Common myeloid progenitor, CD34-positive (primary cell): ENCODE measurements around the gene HOXC4.

Experiments
- CTCF ChIA-PET: fragments of 350-600 bp; sonication (Branson Sonifier 250); formaldehyde crosslinking; loops from one replicate; lab custom pipeline; 2021; ENCODE audit warnings: antibody characterized with exemption; lab: Charles Lee
- POLR2A ChIA-PET: fragments of 350-600 bp; sonication (Branson Sonifier 250); formaldehyde crosslinking; loops from one replicate; lab custom pipeline; 2021; ENCODE audit warnings: antibody characterized with exemption; lab: Charles Lee
- DNase-seq, 3 donors: peaks; one replicate each; pipeline versions ENCODE4 v3.0.0 to v3.0.0-alpha.2; 2013
- H3K27ac ChIP-seq, 2 experiments: 1 replicate in 1 of 2; 2 replicates in 1 of 2; pipeline ENCODE4 v1.7.0; 2013; ENCODE audit warnings: inconsistent platforms in 2 of 2, low read length in 2 of 2, mild to moderate bottlenecking in 2 of 2, low read depth in 1 of 2, moderate library complexity in 1 of 2; ENCODE audit not compliant: severe bottlenecking in 2 of 2, insufficient read depth in 1 of 2, poor library complexity in 1 of 2
- H3K27me3 ChIP-seq, 5 experiments: replicated peaks in 2 of 5; 1 replicate in 3 of 5; 2 replicates in 2 of 5; pipeline versions ENCODE4 v1.6.1 to v1.7.0; 2013; ENCODE audit warnings: low read length in 4 of 5, mild to moderate bottlenecking in 2 of 5, moderate library complexity in 2 of 5, inconsistent platforms in 1 of 5; ENCODE audit not compliant: insufficient read depth in 5 of 5, control insufficient read depth in 4 of 5
- H3K36me3 ChIP-seq, 4 experiments: 1 replicate in 2 of 4; 2 replicates in 2 of 4; pipeline versions ENCODE4 v1.6.1 to v1.7.0; 2013; ENCODE audit warnings: low read length in 3 of 4, control low read depth in 1 of 4, mild to moderate bottlenecking in 1 of 4; ENCODE audit not compliant: control insufficient read depth in 4 of 4, insufficient read depth in 4 of 4
- H3K4me1 ChIP-seq, 4 experiments: 1 replicate in 3 of 4; 2 replicates in 1 of 4; pipeline versions ENCODE4 v1.6.1 to v1.7.1; 2013; ENCODE audit warnings: low read length in 3 of 4, mild to moderate bottlenecking in 3 of 4, control low read depth in 1 of 4, inconsistent platforms in 1 of 4, moderate library complexity in 1 of 4; ENCODE audit not compliant: control insufficient read depth in 4 of 4, insufficient read depth in 4 of 4; ENCODE audit errors: control extremely low read depth in 1 of 4
- H3K4me3 ChIP-seq, 7 experiments: 1 replicate in 4 of 7; 2 replicates in 3 of 7; pipeline versions ENCODE4 v1.5.1 to v1.7.0; 2013; ENCODE audit warnings: mild to moderate bottlenecking in 7 of 7, low read length in 6 of 7, moderate library complexity in 6 of 7, inconsistent platforms in 2 of 7, low read depth in 2 of 7, control low read depth in 1 of 7; ENCODE audit not compliant: insufficient read depth in 4 of 7, control insufficient read depth in 1 of 7; ENCODE audit errors: extremely low read depth in 1 of 7
- H3K9me3 ChIP-seq, 5 experiments: 1 replicate in 4 of 5; 2 replicates in 1 of 5; pipeline versions ENCODE4 v1.6.1 to v1.7.1; 2013; ENCODE audit warnings: low read length in 4 of 5, mild to moderate bottlenecking in 2 of 5, inconsistent platforms in 1 of 5, low read depth in 1 of 5, moderate library complexity in 1 of 5; ENCODE audit not compliant: control insufficient read depth in 4 of 5, insufficient read depth in 2 of 5; ENCODE audit errors: control extremely low read depth in 1 of 5
- WGBS: methylation state at CpG from one replicate; pipeline ENCODE4 v1.1.5; 2013; ENCODE audit not compliant: insufficient coverage; 5-methylcytosine and 5-hydroxymethylcytosine counted together

The HOXC4 gene

GRCh38 chr12:54030442-54030801 is 23.2 kb upstream of the HOXC4 start:
- H3K9me3 ChIP-seq, result peaks cover 0 to 15% (median 2%) of the 10 kb centered on the region in 5 experiments
- H3K27me3 ChIP-seq, result peaks cover 31 to 100% (median 70%) of the 10 kb centered on the region in 5 experiments
- POLR2A ChIA-PET, result no interaction called here

GRCh38 chr12:54030889-54031471 is 22.7 kb upstream of the HOXC4 start:
- H3K36me3 ChIP-seq, result no peaks in the 10 kb centered on the region
- peaks cover 0 to 15% (median 2%) of the 10 kb centered on the region in 5 experiments for H3K9me3 ChIP-seq
- CTCF ChIA-PET, result interaction anchor here (0.9 to 7.3 kb wide), 18 partner anchors 9 to 184 kb away, joined by 3 to 90 read pairs (median 7); partner anchors contain the start of genes HOXC10 and SMUG1
- H3K27ac ChIP-seq, result no peak overlapping the region
- 4% methylated on average over 26 of the region's 46 CpGs for WGBS
- peaks cover 0 to 27% (median 12%) of the 10 kb centered on the region in 4 experiments for H3K4me1 ChIP-seq
- no peak for DNase-seq
- H3K4me3 ChIP-seq, result no peak overlapping the region
- POLR2A ChIA-PET, result no interaction called here
- peaks cover 29 to 100% (median 74%) of the 10 kb centered on the region in 5 experiments for H3K27me3 ChIP-seq

More at GRCh38 chr12:54030442-54030801, 23.2 kb upstream of the HOXC4 start:
- WGBS, result 60% methylated on average over 1 of the region's 7 CpGs
- Histone ChIP-seq H3K4me1 (peaks cover 0 to 27% (median 12%) of the 10 kb centered on the region in 4 experiments), H3K27ac (no peak overlapping the region), H3K4me3 (no peak overlapping the region), H3K36me3 (no peaks in the 10 kb centered on the region)
- CTCF ChIA-PET, result interaction anchor here (0.9 to 7.3 kb wide), 13 partner anchors 15 to 179 kb away, joined by 3 to 90 read pairs (median 7); partner anchors contain the start of genes HOXC10 and SMUG1
- no peak for DNase-seq

- ChIA-PET CTCF (interaction anchor here (0.9 to 7.3 kb wide), 25 partner anchors 8 to 184 kb away, joined by 3 to 90 read pairs (median 7); partner anchors contain the start of genes HOXC10, HOXC9 and SMUG1), POLR2A (no interaction called here)
- H3K9me3 ChIP-seq, result peaks cover 0 to 15% (median 2%) of the 10 kb centered on the region in 5 experiments
- WGBS, result 60% methylated on average over 9 of the region's 16 CpGs
- no peak overlapping the region for H3K27ac ChIP-seq
- no peak overlapping the region for H3K4me3 ChIP-seq
- no peak for DNase-seq
- peaks cover 26 to 100% (median 71%) of the 10 kb centered on the region in 5 experiments for H3K27me3 ChIP-seq
- H3K4me1 ChIP-seq, result peaks cover 0 to 27% (median 12%) of the 10 kb centered on the region in 4 experiments
- H3K36me3 ChIP-seq, result no peaks in the 10 kb centered on the region
Measured at GRCh38 chr12:54031480-54031879, 22.2 kb upstream of the HOXC4 start.

- CTCF ChIA-PET, result interaction anchor here (0.6 to 7.3 kb wide), 29 partner anchors 8 to 500 kb away, joined by 3 to 90 read pairs (median 6); partner anchors contain the start of genes HOXC4, HOXC8, HOXC9 and SMUG1
- Histone ChIP-seq H3K27me3 (peaks cover 19 to 100% (median 73%) of the 10 kb centered on the region in 5 experiments), H3K4me1 (peaks cover 0 to 27% (median 12%) of the 10 kb centered on the region in 4 experiments), H3K4me3 (no peak overlapping the region), H3K36me3 (no peaks in the 10 kb centered on the region), H3K27ac (no peak overlapping the region), H3K9me3 (peaks cover 0 to 15% (median 2%) of the 10 kb centered on the region in 5 experiments)
- no peak for DNase-seq
- WGBS, result 48% methylated on average over 4 of the region's 6 CpGs
- POLR2A ChIA-PET, result interaction anchor here (0.6 kb wide), 2 partner anchors 9 to 168 kb away, joined by 3 read pairs; no protein-coding TSS in a partner anchor
Measured at GRCh38 chr12:54032086-54032619, 21.5 kb upstream of the HOXC4 start.

GRCh38 chr12:54032627-54033100 is 21.0 kb upstream of the HOXC4 start, which contains the start of gene HOXC5:
HOXC5 (plus strand) TSS chr12:54033050; CDS start chr12:54033123, 73 bp downstream.
- H3K9me3 ChIP-seq, result peaks cover 0 to 15% (median 2%) of the 10 kb centered on the region in 5 experiments
- H3K27me3 ChIP-seq, result peaks cover 15 to 100% (median 71%) of the 10 kb centered on the region in 5 experiments
- peaks cover 0 to 27% (median 12%) of the 10 kb centered on the region in 4 experiments for H3K4me1 ChIP-seq
- peak; percentile 68 to 84 (median 80) for DNase-seq
- WGBS, result 0% methylated on average over 7 of the region's 12 CpGs
- no peak within 1 kb of the TSS for H3K27ac ChIP-seq
- ChIA-PET CTCF (interaction anchor here (0.6 to 7.3 kb wide), 30 partner anchors 9 to 500 kb away, joined by 3 to 90 read pairs (median 6); partner anchors contain the start of genes HOXC4, HOXC8, HOXC9 and SMUG1), POLR2A (interaction anchor here (0.6 kb wide), 2 partner anchors 10 to 168 kb away, joined by 3 read pairs; no protein-coding TSS in a partner anchor)
- H3K4me3 ChIP-seq, result peak within 1 kb of the TSS in 2 of 7 experiments; percentile 8 to 17
- H3K36me3 ChIP-seq, result no peaks in the 10 kb centered on the region

- Histone ChIP-seq H3K9me3 (peaks cover 0 to 15% (median 2%) of the 10 kb centered on the region in 5 experiments), H3K4me1 (peaks cover 0 to 27% (median 12%) of the 10 kb centered on the region in 4 experiments), H3K36me3 (no peaks in the 10 kb centered on the region), H3K27ac (no peak overlapping the region), H3K4me3 (peak overlapping the region in 2 of 7 experiments; percentile 8 to 17), H3K27me3 (peaks cover 17 to 100% (median 73%) of the 10 kb centered on the region in 5 experiments)
- ChIA-PET POLR2A (no interaction called here), CTCF (interaction anchor here (1.0 to 7.3 kb wide), 24 partner anchors 8 to 288 kb away, joined by 3 to 90 read pairs (median 7); partner anchors contain the start of genes HOXC4, HOXC8 and SMUG1)
- WGBS, result 3% methylated on average over 43 of the region's 61 CpGs
- no peak for DNase-seq
Measured at GRCh38 chr12:54033106-54033979, 20.3 kb upstream of the HOXC4 start.
